Posterior vena cava (tissue), 2 donors: ENCODE data around the gene GRK5. TPM values are rescaled to one million over a fixed set of nuclear protein-coding genes. Genes with fewer than 3 reads are reported as not detected.
A peak's percentile ranks its signal among the peaks of the same experiment; 100 is the strongest.

Source experiments
- DNase-seq: peaks from one replicate; pipeline ENCODE4 v3.0.0-alpha.2; 2020; ENCODE audit warnings: low spot score
- intact Hi-C, 2 donors: fragments of 100-400 bp; cut with DNase I; formaldehyde crosslinking; loops; one replicate each; pipeline versions ENCODE4 v1.14.1 to v1.14.2; 2022 to 2023
- total RNA-seq, 2 donors: library from RNA; stranded (reverse); fragmentation: NEBNext Ultra II Directional; extraction: Animal tissue kit (Norgen Biotek cat#: 25700); gene quantifications; one replicate each; pipeline ENCODE4 v1.2.1, GENCODE V29; 2021
- donor health status: DM: yes; HTN: yes; CAD: no.
- donor health status: DM: yes; HTN: yes; CAD: no.

The GRK5 gene
- total RNA-seq, 2 donors from 2014 or later = 40.0 to 57.5 TPM

GRCh38 chr10:119337796-119338432 lies 130.5 kb downstream of the GRK5 start:
- DNase-seq = peak; percentile 32
- intact Hi-C loops = no loop called here

GRCh38 chr10:119339109-119339508 lies 131.7 kb downstream of the GRK5 start:
- peak; percentile 25 for DNase-seq
- intact Hi-C loops = no loop called here

- intact Hi-C loops = no loop called here
- DNase-seq = peak; percentile 43
Measured at GRCh38 chr10:119340893-119341458, 133.6 kb downstream of the GRK5 start.

GRCh38 chr10:119341459-119342301 lies 134.3 kb downstream of the GRK5 start:
- DNase-seq = peak; percentile 87
- intact Hi-C loops = no loop called here

GRCh38 chr10:119342335-119342734 lies 135.0 kb downstream of the GRK5 start:
- intact Hi-C loops = no loop called here
- DNase-seq = peak; percentile 35

- peak; percentile 22 for DNase-seq
- intact Hi-C loops = no loop called here
Measured at GRCh38 chr10:119343011-119343601, 135.7 kb downstream of the GRK5 start.

GRCh38 chr10:119344381-119344780 lies 137.0 kb downstream of the GRK5 start:
- intact Hi-C loops = no loop called here
- peak; percentile 36 for DNase-seq

GRCh38 chr10:119346095-119346832 lies 138.9 kb downstream of the GRK5 start:
- DNase-seq = peak; percentile 78
- intact Hi-C loops = no loop called here

GRCh38 chr10:119347181-119347974 lies 140.0 kb downstream of the GRK5 start:
- intact Hi-C loops = no loop called here
- DNase-seq = peak; percentile 43

GRCh38 chr10:119348106-119348505 lies 140.7 kb downstream of the GRK5 start:
- DNase-seq = no peak
- intact Hi-C loops = no loop called here

- peak; percentile 79 for DNase-seq
- intact Hi-C loops = no loop called here
Measured at GRCh38 chr10:119348516-119349240, 141.3 kb downstream of the GRK5 start.

- DNase-seq = no peak
Measured at GRCh38 chr10:119349341-119349740, 142.0 kb downstream of the GRK5 start.

GRCh38 chr10:119349937-119350501 lies 142.6 kb downstream of the GRK5 start:
- intact Hi-C loops = no loop called here
- DNase-seq = peak; percentile 47

More at GRCh38 chr10:119349341-119349740, 142.0 kb downstream of the GRK5 start:
- intact Hi-C loops = no loop called here

- intact Hi-C loops = no loop called here
- DNase-seq = peak; percentile 42
Measured at GRCh38 chr10:119350502-119351097, 143.2 kb downstream of the GRK5 start.

- peak; percentile 6 for DNase-seq
- intact Hi-C loops = no loop called here
Measured at GRCh38 chr10:119351189-119351588, 143.8 kb downstream of the GRK5 start.

- intact Hi-C loops = no loop called here
Measured at GRCh38 chr10:119352042-119352441, 144.7 kb downstream of the GRK5 start.

GRCh38 chr10:119352807-119353206 lies 145.4 kb downstream of the GRK5 start:
- DNase-seq = no peak
- intact Hi-C loops = no loop called here

More at GRCh38 chr10:119352042-119352441, 144.7 kb downstream of the GRK5 start:
- DNase-seq = no peak
